ENCODE measurements around the gene ZFP82. TPM values are rescaled to one million over a fixed set of nuclear protein-coding genes. Genes with fewer than 3 reads are reported as not detected.

ZFP82 gene
- polyA plus RNA-seq, 6 donors from 2014 or later: 15.8 to 23.7 (median 17.5) TPM

Other genes with a start within 250 kb of the ZFP82 start
- 1 to 10 TPM in 5 of 6 donors, not detected in 1; 1.5 to 5.2 (median 2.1) TPM for gene ZNF565, start 204.0 kb downstream of the ZFP82 start, polyA plus RNA-seq (ENCODE audit: low read depth in 6 of 6)
- gene ZNF146, start 203.5 kb downstream of the ZFP82 start, polyA plus RNA-seq (ENCODE audit: low read depth in 6 of 6): 10 to 100 TPM; 28.0 to 85.3 (median 67.6) TPM
- gene ZFP14, start 39.4 kb downstream of the ZFP82 start, polyA plus RNA-seq (ENCODE audit: low read depth in 6 of 6): 10 to 100 TPM in 1 of 6 donors, 1 to 10 TPM in 5; 2.9 to 11.6 (median 5.2) TPM
- gene ZNF566, start 70.9 kb upstream of the ZFP82 start, polyA plus RNA-seq (ENCODE audit: low read depth in 6 of 6): 10 to 100 TPM; 11.4 to 27.9 (median 17.6) TPM
- gene ZNF260, start 109.6 kb upstream of the ZFP82 start, polyA plus RNA-seq (ENCODE audit: low read depth in 6 of 6): 10 to 100 TPM in 3 of 6 donors, 1 to 10 TPM in 3; 2.2 to 16.2 (median 10.1) TPM
- gene ZNF529, start 154.6 kb upstream of the ZFP82 start, polyA plus RNA-seq (ENCODE audit: low read depth in 6 of 6): 10 to 100 TPM in 3 of 6 donors, 1 to 10 TPM in 3; 5.9 to 10.8 (median 9.5) TPM
- 10 to 100 TPM in 3 of 6 donors, 1 to 10 TPM in 2, under 1 TPM in 1; 0.28 to 15.5 (median 8.0) TPM for gene ZNF382, start 186.7 kb upstream of the ZFP82 start, polyA plus RNA-seq (ENCODE audit: low read depth in 6 of 6)
- gene ZNF461, start 248.2 kb upstream of the ZFP82 start, polyA plus RNA-seq (ENCODE audit: low read depth in 6 of 6): 10 to 100 TPM in 2 of 6 donors, 1 to 10 TPM in 4; 2.5 to 13.0 (median 8.6) TPM